ENCODE measurements around the gene GAMT. TPM values are rescaled to one million over a fixed set of nuclear protein-coding genes. Genes with fewer than 3 reads are reported as not detected.

Gene GAMT
- total and polyA plus RNA-seq, 2 of the 13 experiments (the other 11 are each of a cell fraction or from before 2014, with no cell fraction given): 115 to 124 TPM

DNA sequence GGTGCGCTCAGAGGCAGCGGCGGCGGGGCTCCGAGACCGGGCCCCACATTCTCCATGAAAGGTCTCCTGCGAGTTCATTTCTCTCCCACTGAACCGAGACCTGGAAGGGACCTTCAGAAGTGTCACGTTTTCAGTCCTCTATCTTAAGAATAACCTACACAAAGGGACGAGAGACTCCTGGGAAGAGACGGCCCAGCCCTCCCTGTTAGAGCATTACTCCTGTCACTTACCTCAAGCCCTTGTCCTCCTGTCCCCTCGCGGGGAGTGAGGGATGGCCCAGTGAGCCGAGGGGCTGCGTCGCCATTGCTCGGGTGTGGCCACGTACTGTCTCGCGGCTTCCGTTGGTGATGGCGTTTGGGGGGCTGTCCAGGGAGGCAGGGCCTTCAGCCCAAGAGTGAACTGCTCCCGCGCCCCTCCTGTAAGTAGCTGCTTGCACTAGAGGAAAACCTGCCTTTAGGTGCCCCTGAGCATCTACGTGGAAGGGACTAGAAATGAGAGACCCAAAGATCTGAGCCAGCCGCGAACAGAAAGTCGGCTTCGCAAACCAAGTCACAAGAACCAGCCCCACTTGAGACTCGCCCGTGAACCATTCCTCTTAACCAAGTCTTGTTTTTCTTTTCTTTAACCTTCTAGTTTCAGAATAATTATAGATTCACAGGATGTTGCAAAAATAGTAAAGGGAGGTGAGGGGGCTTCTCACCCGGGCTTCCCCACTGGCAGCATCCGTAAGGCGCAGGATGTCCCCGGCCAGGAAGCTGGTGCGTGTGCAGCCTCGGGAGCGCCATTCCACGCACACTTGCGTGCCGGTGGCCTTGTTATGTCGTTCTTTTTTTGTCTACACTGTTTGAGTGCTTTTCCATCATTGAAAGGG lies 38.7 kb downstream of the GAMT start:
- BruUV-seq (replicated peaks): no TSS peak
- in situ Hi-C loops (cut with HindIII; ENCODE audit: extremely low pct_ligation_motif_present, low pct_unique_long_range_greater_than_20kb): no loop called here
- WGBS (ENCODE audit: low lambda C conversion rate): 95% methylated on average over 42 of the region's 42 CpGs
- ChIA-PET CTCF (ENCODE audit: low intra/inter-chr PET ratio, low total read pairs) (no interaction called here), POLR2A (no interaction called here)
- H3K4me1 ChIP-seq (ENCODE audit: insufficient read depth, low read length): no peaks in the 10 kb centered on the region
- intact Hi-C loops (cut with micrococcal nuclease; ENCODE audit: unreplicated experiment): no loop called here
- no peak for DNase-seq (ENCODE audit: low spot score)
- no peaks in the 10 kb centered on the region for H3K79me2 ChIP-seq (ENCODE audit: insufficient read depth, low read length)
- no peaks in the 10 kb centered on the region for H4K20me1 ChIP-seq (ENCODE audit: insufficient read depth, low read length)
- FAIRE-seq: no peak
- H3K4me3 ChIP-seq (replicated peaks in 1 of 3; ENCODE audit: insufficient read depth in 1 of 3, low read depth in 2 of 3, low read length in 3 of 3): no peak overlapping the region
- ATAC-seq: no peak
- H2AFZ ChIP-seq (ENCODE audit: low read length): no peak overlapping the region
- no peak overlapping the region for H3K4me2 ChIP-seq (ENCODE audit: low read depth, low read length)
- H3K27me3 ChIP-seq (ENCODE audit: control insufficient read depth in 1 of 2, insufficient read depth in 2 of 2, low read length in 2 of 2): no peaks in the 10 kb centered on the region
- H3K9ac ChIP-seq (ENCODE audit: insufficient read depth, low read depth, low read length): no peak overlapping the region
- H3K27ac ChIP-seq (ENCODE audit: extremely low read length, insufficient read depth, low read length): no peak overlapping the region
- H3K9me3 ChIP-seq (ENCODE audit: low read length): no peaks in the 10 kb centered on the region
- peaks cover 13 to 43% of the 10 kb centered on the region in 2 experiments; a peak in 4 of 5 replicates for H3K36me3 ChIP-seq (replicated peaks in 1 of 2; ENCODE audit: control insufficient read depth in 1 of 2, insufficient read depth in 2 of 2, low read length in 2 of 2)
- TF ChIP-seq ZNF530 (CRISPR knock-in tag; IDR thresholded peaks at IDR 0.05; ENCODE audit: low read depth) (no peak), HMGXB4 (CRISPR knock-in tag; IDR thresholded peaks at IDR 0.05; ENCODE audit: borderline replicate concordance in 1 of 2, low read depth in 1 of 2) (no peak), ZNF891 (CRISPR knock-in tag; IDR thresholded peaks at IDR 0.05) (no peak), ZNF558 (CRISPR knock-in tag; IDR thresholded peaks at IDR 0.05; ENCODE audit: borderline replicate concordance) (no peak), ZBTB3 (CRISPR knock-in tag; IDR thresholded peaks at IDR 0.05; ENCODE audit: borderline replicate concordance, low read depth) (no peak), CBFB (CRISPR knock-in tag; IDR thresholded peaks at IDR 0.05) (no peak), ZNF776 (CRISPR knock-in tag; IDR thresholded peaks at IDR 0.05) (no peak), ZIK1 (CRISPR knock-in tag; IDR thresholded peaks at IDR 0.05; ENCODE audit: borderline replicate concordance, low read depth) (no peak), ZNF431 (CRISPR knock-in tag; IDR thresholded peaks at IDR 0.05; ENCODE audit: borderline replicate concordance, low read depth) (no peak), KAT8 (CRISPR knock-in tag; IDR thresholded peaks at IDR 0.05) (no peak), SRSF4 (IDR thresholded peaks at IDR 0.05; ENCODE audit: low read depth, low read length, poor library complexity, severe bottlenecking) (no peak), HNRNPH1 (optimal IDR thresholded peaks at IDR 0.05; ENCODE audit: low read depth, low read length) (no peak)
- TF ChIP-seq, protein P1, sequence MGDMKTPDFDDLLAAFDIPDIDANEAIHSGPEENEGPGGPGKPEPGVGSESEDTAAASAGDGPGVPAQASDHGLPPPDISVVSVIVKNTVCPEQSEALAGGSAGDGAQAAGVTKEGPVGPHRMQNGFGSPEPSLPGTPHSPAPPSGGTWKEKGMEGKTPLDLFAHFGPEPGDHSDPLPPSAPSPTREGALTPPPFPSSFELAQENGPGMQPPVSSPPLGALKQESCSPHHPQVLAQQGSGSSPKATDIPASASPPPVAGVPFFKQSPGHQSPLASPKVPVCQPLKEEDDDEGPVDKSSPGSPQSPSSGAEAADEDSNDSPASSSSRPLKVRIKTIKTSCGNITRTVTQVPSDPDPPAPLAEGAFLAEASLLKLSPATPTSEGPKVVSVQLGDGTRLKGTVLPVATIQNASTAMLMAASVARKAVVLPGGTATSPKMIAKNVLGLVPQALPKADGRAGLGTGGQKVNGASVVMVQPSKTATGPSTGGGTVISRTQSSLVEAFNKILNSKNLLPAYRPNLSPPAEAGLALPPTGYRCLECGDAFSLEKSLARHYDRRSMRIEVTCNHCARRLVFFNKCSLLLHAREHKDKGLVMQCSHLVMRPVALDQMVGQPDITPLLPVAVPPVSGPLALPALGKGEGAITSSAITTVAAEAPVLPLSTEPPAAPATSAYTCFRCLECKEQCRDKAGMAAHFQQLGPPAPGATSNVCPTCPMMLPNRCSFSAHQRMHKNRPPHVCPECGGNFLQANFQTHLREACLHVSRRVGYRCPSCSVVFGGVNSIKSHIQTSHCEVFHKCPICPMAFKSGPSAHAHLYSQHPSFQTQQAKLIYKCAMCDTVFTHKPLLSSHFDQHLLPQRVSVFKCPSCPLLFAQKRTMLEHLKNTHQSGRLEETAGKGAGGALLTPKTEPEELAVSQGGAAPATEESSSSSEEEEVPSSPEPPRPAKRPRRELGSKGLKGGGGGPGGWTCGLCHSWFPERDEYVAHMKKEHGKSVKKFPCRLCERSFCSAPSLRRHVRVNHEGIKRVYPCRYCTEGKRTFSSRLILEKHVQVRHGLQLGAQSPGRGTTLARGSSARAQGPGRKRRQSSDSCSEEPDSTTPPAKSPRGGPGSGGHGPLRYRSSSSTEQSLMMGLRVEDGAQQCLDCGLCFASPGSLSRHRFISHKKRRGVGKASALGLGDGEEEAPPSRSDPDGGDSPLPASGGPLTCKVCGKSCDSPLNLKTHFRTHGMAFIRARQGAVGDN (CRISPR knock-in tag; IDR thresholded peaks at IDR 0.05): no peak
- TF ChIP-seq, protein P2, sequence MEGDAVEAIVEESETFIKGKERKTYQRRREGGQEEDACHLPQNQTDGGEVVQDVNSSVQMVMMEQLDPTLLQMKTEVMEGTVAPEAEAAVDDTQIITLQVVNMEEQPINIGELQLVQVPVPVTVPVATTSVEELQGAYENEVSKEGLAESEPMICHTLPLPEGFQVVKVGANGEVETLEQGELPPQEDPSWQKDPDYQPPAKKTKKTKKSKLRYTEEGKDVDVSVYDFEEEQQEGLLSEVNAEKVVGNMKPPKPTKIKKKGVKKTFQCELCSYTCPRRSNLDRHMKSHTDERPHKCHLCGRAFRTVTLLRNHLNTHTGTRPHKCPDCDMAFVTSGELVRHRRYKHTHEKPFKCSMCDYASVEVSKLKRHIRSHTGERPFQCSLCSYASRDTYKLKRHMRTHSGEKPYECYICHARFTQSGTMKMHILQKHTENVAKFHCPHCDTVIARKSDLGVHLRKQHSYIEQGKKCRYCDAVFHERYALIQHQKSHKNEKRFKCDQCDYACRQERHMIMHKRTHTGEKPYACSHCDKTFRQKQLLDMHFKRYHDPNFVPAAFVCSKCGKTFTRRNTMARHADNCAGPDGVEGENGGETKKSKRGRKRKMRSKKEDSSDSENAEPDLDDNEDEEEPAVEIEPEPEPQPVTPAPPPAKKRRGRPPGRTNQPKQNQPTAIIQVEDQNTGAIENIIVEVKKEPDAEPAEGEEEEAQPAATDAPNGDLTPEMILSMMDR (CRISPR knock-in tag; IDR thresholded peaks at IDR 0.05): no peak
- TF ChIP-seq, protein P3, sequence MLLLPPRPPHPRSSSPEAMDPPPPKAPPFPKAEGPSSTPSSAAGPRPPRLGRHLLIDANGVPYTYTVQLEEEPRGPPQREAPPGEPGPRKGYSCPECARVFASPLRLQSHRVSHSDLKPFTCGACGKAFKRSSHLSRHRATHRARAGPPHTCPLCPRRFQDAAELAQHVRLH (CRISPR knock-in tag; IDR thresholded peaks at IDR 0.05; ENCODE audit: borderline replicate concordance, low read depth): no peak

All from HepG2 (cell line).